HG02981 (cell line): Measurements from ENCODE around the gene EPB41L3.
"Not testable (repeated sequence)": the region's sequence is repeated elsewhere in the genome, so short reads cannot be mapped to it uniquely, and the experiment has no call there.

Experiments
- ATAC-seq: cut with Tn5 transposase; IDR thresholded peaks from one replicate; pipeline ENCODE4 v1.9.1; 2021; ENCODE audit warnings: mild to moderate bottlenecking, moderate library complexity; ENCODE audit not compliant: unreplicated experiment

EPB41L3 gene

DNA sequence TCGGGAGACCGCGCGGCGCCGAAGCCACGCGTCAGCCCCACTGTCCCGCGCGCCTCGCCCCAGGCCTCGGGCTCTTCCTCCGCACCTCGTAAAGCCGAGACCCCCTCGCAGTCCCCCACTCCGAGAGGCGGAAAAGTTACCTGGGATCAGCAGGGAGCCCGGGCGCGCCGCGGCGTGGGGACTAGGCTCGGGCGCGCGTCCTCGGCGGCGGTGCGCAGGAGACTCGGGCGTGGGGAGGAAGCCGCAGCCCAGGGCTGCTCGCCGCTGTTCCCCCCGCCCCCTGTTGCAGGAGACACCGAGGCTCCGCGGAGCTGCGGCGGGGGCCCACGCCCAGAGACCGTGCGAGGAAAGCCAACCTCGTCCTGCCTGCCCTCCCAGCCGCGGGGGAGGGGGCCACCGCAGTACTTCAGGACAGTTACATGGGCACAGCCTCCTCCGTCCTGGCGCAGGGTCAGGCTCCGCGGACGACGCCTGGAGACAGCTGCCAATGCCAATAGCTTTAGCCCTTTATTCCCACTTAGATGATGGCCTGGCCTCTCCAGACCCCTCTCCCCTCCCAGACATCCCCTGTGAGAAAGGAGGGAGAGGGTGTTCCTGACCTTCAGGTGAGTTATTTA, at the start of gene EPB41L3:
TSS of gene EPB41L3 (minus strand) at position 225 of the 617 bp plus-strand sequence. CDS start 54,814 bp downstream, outside the sequence.
- ATAC-seq, result no peak

DNA sequence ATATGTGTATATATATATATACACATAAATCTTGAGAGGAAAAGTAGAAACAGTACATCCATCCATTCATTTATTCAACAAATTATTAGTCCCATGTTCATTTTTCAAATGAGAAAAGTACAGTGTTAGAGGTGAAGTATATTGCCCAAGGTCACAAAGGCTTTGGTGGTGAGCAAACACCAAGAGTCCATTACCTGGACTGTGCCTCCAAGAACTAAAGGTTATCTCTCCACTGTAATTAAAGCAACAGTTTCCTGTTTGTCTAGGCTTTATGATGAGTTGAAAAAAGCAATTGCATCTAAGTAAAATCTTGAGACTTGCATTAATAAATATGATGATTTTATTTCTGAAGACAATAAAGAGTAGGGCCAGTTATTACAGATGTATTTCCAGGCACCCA, 44.7 kb upstream of the EPB41L3 start:
- ATAC-seq, result no peak

DNA sequence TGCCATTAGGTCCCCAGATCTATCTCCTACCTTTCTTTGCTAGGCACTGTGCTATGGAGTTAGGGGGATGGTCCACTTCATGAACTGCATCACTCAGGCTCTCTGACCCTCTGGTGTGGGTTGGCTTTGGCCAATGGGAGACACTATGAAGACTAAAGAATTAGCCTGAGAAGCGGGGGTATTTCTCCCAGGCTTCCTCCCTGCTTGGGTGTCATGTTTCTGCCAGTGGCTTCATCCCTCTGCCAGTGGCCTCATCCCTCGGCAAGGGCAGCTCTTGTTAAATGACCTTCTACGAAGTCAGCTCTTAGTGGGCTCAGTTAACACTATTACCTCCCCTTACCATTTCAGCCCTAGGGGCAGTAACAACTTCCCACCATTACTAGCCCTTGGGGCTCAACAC, 41.9 kb upstream of the EPB41L3 start:
- no peak for ATAC-seq

DNA sequence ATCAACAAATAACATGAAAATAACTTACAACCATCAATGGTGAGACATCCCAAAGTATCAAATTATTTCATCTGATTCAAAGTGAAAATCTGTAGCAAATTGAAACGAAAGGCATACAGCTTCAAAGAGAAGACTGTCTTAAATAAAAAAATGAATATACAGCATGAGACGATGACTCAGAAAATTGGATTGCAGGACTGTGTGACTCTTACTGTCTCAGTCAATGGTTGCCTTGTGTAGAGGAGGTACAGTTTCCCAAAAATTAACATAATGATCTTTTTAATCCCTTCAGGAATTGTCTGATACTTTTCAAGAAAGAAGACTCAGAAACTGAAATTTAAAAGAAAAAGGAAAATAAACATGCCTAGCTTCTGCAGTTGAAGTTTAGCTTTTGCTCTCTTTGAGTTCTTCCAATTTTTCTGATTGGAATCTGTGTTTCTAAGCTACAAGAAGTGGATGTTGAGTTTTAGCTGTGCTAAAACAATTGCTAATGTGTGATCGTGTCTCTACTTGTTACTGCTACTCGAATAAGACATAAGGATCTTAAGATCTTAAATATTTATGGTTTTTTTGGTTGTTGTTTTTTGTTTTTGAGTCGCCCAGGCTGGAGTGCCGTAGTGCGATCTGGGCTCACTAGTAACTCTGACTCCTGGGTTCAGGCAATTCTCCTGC, 41.1 kb upstream of the EPB41L3 start:
- ATAC-seq, result no peak

DNA sequence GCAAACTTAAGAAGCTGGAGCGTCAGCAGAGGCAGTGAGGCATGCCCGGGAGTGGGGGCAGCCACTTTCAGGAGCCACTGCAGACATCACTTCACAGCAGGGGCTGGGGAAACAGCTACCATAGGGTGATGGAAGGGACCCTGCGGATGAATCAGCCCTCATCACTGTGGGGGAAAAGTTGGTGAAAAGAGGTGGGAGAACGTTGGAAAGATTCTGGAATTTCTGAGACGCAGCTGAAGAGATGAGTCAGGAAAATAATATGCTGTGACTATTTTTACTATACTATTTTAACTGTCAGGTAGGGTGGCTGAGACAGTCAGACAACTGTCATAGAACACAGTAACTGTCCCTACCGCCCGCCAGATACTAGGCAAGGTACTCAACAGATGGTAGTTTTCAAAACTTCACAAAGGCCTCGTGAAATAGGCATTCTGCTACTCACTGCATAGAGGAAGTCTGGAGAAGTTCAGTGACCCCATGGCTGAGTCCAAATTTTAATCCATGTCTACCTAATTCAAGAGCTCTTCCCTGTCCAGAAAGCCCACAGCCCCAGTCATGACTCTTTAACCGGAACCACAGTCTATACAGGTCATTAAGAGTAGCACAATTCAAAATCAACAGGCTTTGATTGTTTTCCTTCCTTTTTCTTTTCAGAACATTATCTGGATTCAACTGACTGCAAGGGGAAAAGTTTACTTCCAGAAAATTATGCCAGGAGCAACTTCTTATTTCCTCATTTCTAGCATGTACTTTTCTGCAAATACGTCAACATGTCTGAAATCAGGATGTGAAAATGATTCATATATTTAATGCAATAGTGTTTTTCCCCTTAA, 39.3 kb upstream of the EPB41L3 start:
- no peak for ATAC-seq

DNA sequence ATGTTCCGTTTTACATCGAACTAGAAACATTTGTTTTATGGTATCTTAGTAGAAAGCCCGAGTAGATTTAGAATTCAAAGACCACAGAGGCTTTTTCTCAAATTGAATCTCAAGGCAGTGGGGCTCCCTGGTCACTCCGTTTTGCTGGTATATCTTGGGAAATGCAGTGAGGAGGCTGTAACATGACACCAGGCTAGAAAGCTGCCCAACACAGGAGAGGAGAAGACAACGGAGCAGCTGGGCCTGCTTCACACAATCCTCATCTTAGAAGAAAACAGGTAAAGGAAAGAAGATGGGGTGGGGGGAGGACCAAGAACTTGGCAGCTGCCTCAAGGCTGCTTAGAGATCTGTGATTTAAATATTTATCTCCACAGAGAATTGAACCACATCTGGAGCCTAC, 38.3 kb upstream of the EPB41L3 start:
- no peak for ATAC-seq

DNA sequence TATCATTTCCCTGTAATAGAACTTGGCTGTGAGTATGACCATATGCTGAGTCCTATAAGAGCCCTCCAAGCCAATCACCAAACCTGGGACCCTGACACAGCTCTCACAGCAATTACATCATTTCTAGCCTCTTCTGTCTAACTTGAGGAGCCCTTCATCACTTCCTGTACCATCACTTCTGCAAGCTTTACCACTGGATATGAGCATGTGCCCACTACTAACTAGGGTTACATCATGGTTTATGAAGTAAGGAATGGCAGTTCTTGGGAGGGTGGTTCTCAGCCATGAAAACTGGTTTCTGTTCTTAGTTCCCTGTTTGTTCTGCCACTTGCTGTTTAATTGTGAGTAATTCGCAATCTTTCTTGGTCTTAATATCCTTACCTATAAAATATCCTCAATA, 31.0 kb upstream of the EPB41L3 start:
- ATAC-seq, result no peak

DNA sequence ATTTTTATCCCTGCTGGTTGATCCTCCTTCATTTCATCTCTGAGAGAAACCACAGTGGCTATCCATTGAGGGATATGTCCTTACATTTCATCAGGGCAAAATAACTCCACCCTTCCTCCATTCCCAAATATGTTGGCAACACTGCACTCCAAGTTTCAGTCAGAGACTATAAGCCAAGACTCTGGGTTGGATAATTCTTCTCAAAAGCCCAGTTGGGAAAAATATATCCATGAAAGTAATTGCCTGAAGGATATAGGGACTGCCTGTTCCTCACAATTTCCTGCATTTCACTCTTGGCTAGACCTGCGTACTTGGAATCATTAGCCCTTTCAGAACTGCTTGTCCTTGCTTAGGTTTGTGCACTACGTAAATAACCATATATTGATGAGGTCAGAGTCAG, 27.9 kb upstream of the EPB41L3 start:
- ATAC-seq, result no peak

DNA sequence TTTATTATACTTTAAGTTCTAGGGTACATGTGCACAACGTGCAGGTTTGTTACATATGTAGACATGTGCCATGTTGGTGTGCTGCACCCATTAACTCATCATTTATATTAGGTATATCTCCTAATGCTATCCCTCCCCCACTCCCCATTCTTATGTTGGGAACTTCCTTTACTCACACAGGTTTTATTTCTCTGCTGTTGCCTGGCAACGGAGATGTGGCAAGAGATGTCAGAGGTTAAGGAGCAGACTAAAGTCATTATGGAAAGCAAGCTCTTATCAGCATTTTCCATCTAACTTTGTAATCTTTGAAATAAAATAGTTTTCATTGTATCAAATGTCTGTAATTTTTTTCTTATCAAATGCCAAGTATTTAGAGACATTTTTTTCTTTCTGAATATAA, 26.8 kb upstream of the EPB41L3 start:
- ATAC-seq, result not testable (repeated sequence)

DNA sequence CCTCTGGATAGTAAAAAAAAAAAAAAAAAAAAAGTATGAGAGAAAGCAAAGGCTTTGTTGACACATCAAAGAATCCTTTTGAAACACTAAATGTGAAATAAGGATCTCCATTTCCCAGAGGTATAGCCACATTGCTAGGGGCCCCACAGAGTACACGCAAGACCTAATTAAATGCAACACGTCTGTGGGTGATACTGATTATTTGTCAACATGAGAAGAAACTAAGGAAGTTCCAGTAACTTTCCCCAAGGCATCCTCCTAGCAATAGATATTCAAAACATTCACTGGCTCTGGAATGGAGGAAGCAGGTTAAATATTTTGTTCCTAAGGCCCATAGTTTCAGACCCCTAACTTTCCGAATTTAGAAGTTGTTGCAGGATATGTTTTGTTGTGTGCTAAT, 24.6 kb upstream of the EPB41L3 start:
- ATAC-seq, result no peak

DNA sequence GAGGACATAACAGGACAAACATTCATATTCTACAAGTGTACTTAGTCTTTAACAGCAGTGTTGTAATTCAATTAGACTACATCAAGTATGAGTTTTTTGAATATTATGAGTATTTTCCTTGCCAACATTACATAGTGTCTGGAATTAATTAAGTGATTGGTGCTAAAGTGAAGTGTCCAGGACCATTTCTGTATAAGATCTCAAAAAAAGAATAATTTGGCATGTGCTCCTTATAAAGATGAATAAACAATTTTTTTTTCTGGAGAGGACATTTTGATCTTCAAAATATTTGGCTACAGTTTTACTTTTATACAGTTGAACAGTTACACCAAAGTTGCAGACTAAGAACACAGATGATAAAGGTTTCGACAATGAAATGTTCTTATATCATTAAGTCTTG, 15.1 kb upstream of the EPB41L3 start:
- ATAC-seq, result no peak

DNA sequence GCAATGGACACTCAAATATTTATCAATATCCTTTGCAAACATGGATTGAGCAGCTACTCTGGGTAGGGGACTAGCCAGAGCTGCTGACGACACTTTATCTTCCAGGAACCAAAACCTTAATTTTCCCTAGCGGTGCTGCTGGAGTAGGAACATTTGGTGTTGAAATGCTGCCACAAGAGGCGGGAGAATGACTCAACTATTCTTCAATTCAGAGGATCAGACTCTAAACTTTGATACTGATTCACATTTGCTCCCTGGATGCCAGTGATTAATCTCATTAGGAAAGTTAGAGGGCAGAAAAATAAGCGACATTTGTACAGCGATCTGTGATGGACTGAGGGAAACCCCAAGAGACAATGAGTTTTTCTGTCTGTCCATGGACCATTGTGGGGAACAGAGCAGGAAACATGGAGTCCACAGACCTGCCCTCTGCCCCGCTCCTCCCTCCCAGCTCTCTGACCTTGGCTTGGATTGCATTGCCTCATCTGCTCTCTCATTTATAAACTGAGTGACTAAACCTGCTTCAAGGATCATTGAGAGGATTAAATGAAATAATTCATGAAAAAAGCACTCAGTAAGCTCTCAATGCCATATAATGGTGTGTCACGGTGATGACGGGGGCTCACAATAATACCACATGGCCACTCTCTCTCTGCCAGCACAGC, 12.6 kb upstream of the EPB41L3 start:
- no peak for ATAC-seq

DNA sequence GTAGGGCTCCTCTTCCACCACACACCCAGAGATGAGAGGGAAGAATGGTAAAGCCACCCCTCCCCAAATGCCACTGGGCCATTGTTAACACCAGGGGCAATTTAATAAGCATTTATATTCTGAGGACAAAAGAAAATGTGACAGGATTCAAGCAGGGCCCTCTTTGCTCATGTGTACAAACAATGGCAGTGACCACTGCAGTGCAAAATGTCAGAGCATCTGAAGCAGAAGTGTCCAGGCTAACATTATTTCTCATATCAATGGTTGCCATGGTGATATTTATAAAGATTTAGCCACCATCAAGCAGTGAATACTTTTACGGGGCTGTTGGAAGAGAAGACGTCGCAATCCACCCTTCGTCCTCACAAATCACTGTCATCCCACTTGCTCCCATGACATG, 10.8 kb upstream of the EPB41L3 start:
- ATAC-seq, result no peak

DNA sequence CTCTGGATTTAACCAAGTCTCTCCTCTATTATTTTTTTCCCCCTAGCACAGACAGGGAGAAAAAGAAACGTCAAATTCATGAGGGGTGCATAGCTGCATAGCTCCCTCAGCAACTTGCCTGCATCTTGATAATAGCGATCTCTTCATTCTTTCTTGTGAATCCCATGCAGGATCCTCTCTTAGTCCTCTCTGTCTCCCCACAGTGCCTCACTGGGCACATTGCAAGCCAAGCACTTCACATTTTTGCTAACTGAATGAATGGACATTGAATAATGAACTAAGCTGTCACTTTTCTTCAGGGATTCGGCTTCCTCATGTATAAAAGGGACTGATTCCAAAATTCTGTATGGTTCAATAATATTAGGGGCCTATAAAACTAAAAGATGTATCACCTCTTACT, 2.9 kb upstream of the EPB41L3 start:
- ATAC-seq, result no peak

DNA sequence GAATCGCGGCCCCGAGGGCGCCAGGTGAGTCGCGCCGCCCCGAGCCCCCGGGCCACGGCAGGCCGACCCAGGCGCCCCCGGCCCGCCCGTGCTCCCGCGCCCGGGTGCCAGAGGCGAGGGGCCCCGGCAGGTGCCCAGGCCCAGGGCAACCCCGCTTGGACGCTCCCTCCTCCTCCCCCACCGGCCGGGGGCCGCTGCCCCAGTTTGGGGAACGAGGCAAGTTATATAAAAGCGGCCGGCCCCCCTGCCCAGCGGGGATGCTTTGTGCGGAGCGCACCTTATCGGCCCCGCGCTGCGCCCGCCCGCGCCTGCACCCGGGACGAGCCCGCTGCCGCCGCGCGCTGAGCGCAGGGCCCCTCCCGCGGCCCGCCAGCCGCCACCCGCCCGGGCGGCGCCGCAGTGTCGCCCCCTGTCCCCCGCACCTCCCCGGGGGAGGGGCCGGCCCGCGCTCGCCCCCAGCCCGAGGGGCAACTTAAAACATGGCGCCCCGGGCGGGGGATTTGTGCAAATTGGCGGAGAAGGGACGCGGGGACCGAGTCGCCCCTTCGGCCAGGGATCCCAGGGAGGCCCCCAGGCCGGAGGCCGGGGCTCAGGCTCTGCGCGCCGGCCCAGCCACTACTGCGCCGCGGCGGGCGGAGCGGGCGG, 639 bp downstream of the EPB41L3 start:
- ATAC-seq, result no peak

DNA sequence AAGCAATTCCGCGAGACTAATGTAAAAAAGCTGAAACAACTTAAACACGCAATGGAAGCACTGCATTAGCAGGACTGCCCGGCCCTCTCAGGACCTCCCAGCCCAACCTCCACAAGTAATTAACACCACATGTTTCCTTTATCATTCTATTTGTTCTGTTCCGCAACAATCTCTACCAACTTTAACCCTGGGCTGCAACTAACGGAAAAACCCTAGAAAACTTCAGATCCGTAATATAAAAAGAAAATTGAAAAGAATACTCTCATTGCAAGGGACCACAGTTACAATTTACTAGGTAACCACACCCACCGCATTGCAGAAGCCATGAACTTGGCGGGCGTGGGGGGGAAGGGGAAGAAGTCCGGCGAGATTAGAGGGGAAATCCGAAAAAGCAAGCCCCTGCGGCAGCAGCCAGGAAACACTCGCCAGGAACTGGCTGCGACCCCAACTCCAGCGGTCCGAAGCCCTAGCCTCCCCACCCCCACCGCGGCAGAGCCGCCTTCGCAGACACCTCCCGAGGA, 1.2 kb downstream of the EPB41L3 start:
- ATAC-seq, result no peak

DNA sequence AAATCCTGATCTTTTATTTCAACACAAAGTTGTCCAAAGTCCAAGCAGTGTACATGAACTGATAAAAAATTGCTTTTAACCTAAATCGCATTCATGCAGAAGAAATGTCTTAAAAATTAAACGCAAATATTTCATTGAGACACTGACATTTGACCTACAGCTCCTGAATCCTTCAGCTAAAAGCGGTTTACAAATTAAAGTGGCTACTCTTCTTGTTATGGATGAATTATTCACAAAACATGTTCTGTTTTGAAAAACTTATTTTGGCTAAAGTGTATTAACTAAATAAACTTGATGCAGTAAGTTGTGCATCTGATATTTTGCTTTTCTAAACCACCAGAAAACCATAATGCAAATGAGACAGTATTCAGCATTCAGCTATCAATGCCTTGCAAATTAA, 2.2 kb downstream of the EPB41L3 start:
- no peak for ATAC-seq

DNA sequence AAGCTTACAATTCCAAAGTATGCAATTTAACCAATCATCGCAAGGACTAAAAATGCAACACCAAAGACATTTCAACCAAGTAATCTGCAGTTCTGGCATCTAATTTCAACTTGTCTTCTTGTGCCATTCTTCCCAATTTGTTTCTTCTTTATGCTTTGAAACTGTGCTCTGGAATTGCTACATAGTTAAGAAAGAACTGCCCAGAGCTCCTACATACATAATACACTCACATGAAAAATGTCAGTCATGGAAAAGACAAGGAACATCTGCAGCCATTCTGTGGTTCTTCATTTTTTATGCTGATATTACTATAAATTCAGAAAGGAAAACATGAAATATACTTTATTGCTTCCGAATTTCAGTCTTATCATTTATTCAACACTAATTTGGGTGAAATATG, 4.4 kb downstream of the EPB41L3 start:
- ATAC-seq, result no peak

DNA sequence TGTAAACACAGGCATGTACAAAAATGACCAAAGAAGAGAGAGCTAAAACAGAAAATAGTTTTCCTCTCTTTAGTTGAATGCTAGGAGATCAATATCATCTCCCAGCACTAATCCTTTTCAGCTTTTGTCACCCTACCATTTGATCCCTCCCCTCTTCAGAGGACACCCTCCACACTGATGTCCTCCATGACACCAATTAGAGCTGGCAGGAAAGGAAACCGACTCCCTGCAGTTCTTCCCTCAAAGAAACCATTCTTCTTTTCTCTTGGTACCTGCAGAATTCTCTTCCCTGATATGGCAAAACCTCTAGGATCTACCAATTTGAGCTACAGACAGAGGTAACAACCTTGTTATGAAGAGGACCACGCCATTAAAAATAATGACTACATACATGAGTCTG, 5.3 kb downstream of the EPB41L3 start:
- ATAC-seq, result no peak

DNA sequence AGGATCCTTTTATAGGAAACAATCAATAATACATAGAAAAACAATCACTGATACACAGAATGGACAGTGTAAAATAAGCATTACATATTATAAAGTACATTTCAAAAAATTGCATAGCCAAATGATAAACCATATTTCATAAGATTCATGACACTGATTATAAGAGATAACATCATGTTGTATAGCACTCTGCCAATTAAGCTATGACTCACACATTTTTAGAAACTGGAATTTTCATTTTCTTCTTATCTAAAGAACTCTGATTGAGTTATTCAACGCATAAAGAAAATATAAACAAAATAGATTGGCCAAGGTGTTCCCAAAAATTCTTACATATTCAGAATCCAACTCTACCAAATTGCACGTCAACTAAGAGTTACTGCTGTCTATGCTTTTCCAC, 5.9 kb downstream of the EPB41L3 start:
- ATAC-seq, result no peak

DNA sequence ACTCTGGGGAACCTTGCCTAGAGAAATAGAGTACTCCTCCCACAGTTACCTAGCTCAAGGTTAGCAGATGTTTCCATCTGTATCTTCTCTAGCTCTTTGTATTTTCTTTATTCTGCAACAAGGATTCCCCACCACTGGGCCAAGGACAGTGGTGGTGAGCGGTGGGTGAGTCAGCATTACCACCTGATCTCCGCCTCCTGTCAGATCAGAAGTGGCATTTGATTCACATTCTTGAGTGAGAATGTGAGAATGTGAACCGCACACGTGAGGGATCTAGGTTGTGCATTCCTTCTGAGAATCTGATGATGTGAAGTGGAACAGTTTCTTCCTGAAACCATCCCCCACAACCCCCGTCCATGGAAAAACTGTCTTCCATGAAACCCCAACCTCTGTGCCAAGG, 9.0 kb downstream of the EPB41L3 start:
- ATAC-seq, result no peak
